Islet of Langerhans (tissue), 1 donor: ENCODE data around the gene RNLS.

Experiments
- FAIRE-seq: peaks from one replicate; lab custom pipeline; 2011; peaks lifted over from hg19 to GRCh38; lab: Jason Lieb, UNC

The RNLS gene

GRCh38 chr10:88428442-88428841 lies 154.7 kb downstream of the RNLS start:
- no peak for FAIRE-seq

- no peak for FAIRE-seq
Measured at GRCh38 chr10:88427024-88427423, 156.1 kb downstream of the RNLS start.

- FAIRE-seq, result no peak
Measured at GRCh38 chr10:88424881-88425280, 158.2 kb downstream of the RNLS start.

GRCh38 chr10:88423732-88424131 lies 159.4 kb downstream of the RNLS start:
- no peak for FAIRE-seq

- no peak for FAIRE-seq
Measured at GRCh38 chr10:88421590-88421989, 161.5 kb downstream of the RNLS start.

GRCh38 chr10:88418871-88419270 lies 164.2 kb downstream of the RNLS start:
- no peak for FAIRE-seq

- no peak for FAIRE-seq
Measured at GRCh38 chr10:88417387-88418030, 165.6 kb downstream of the RNLS start.

- no peak for FAIRE-seq
Measured at GRCh38 chr10:88416801-88417200, 166.3 kb downstream of the RNLS start.

GRCh38 chr10:88415533-88416130 lies 167.5 kb downstream of the RNLS start:
- no peak for FAIRE-seq

- no peak for FAIRE-seq
Measured at GRCh38 chr10:88413412-88413811, 169.7 kb downstream of the RNLS start.

- peak; percentile 94 for FAIRE-seq
Measured at GRCh38 chr10:88411772-88412349, 171.3 kb downstream of the RNLS start.

- FAIRE-seq, result no peak
Measured at GRCh38 chr10:88409824-88410223, 173.3 kb downstream of the RNLS start.

GRCh38 chr10:88409236-88409635 lies 173.9 kb downstream of the RNLS start:
- FAIRE-seq, result peak; percentile 41

GRCh38 chr10:88408096-88408495 lies 175.0 kb downstream of the RNLS start:
- FAIRE-seq, result no peak

GRCh38 chr10:88404133-88404532 lies 179.0 kb downstream of the RNLS start:
- no peak for FAIRE-seq

GRCh38 chr10:88401671-88402347 lies 181.3 kb downstream of the RNLS start:
- FAIRE-seq, result no peak

GRCh38 chr10:88399240-88399639 lies 183.9 kb downstream of the RNLS start:
- no peak for FAIRE-seq

- FAIRE-seq, result peak; percentile 13
Measured at GRCh38 chr10:88395677-88396076, 187.4 kb downstream of the RNLS start.

- FAIRE-seq, result peak; percentile 17
Measured at GRCh38 chr10:88392222-88392621, 190.9 kb downstream of the RNLS start.

- FAIRE-seq, result no peak
Measured at GRCh38 chr10:88390041-88390440, 193.1 kb downstream of the RNLS start.

- peak; percentile 100 for FAIRE-seq
Measured at GRCh38 chr10:88389456-88389855, 193.7 kb downstream of the RNLS start.

- no peak for FAIRE-seq
Measured at GRCh38 chr10:88388324-88388723, 194.8 kb downstream of the RNLS start.
